Neural cell (in vitro differentiated cells): ENCODE results near the gene CD300H.

Experiments
- CTCF ChIP-seq: fragments of 450-650 bp; IDR thresholded peaks from 2 replicates; pipeline ENCODE4 v1.5.1; 2014; ENCODE audit warnings: antibody characterized with exemption, mild to moderate bottlenecking, moderate library complexity; ENCODE audit not compliant: poor library complexity, severe bottlenecking
- EZH2 ChIP-seq: fragments of 200-600, 300-800 bp; shearing (Covaris generic), sonication (generic); IDR thresholded peaks from 2 replicates; pipeline ENCODE4 v1.6.1; 2014; ENCODE audit warnings: antibody characterized with exemption, low read length, borderline replicate concordance, mild to moderate bottlenecking; ENCODE audit not compliant: insufficient read depth, poor library complexity, severe bottlenecking
- REST ChIP-seq: IDR thresholded peaks from 2 replicates; pipeline ENCODE4 v1.6.1; 2012; ENCODE audit warnings: borderline replicate concordance
- SMC3 ChIP-seq: fragments of 450-650 bp; conservative IDR thresholded peaks from 2 replicates; pipeline ENCODE4 v1.6.1; 2014; ENCODE audit warnings: antibody characterized with exemption, mild to moderate bottlenecking, moderate library complexity; ENCODE audit not compliant: poor library complexity
- TAF1 ChIP-seq: IDR thresholded peaks from 2 replicates; pipeline ENCODE4 v1.6.1; 2012; ENCODE audit warnings: low read depth

- no peak for TF ChIP-seq CTCF
- TF ChIP-seq TAF1, result no peak
- no peak for TF ChIP-seq EZH2
- TF ChIP-seq SMC3, result no peak
- no peak for TF ChIP-seq REST
Measured at GRCh38 chr17:74555427-74555940, 11.8 kb downstream of the CD300H start.
